Kidney (tissue), 14 donors: ENCODE data around the gene ZNF764. TPM values are rescaled to one million over a fixed set of nuclear protein-coding genes. Genes with fewer than 3 reads are reported as not detected.
A peak's percentile ranks its signal among the peaks of the same experiment; 100 is the strongest.

Experiments used
- DNase-seq, 5 donors: peaks; one replicate each; pipeline ENCODE4 v3.0.0-alpha.2; 2013 to 2020
- FAIRE-seq: peaks from 2 replicates; lab custom pipeline; 2012; peaks lifted over from hg19 to GRCh38; lab: Jason Lieb, UNC
- H3K27ac ChIP-seq, 2 donors: one replicate each; pipeline ENCODE4 v1.7.0; 2013; ENCODE audit warnings: low read depth in 2 of 2, low read length in 2 of 2, inconsistent platforms in 1 of 2
- H3K27me3 ChIP-seq: one replicate; pipeline ENCODE4 v1.7.1; 2013; ENCODE audit warnings: low read length, inconsistent platforms; ENCODE audit not compliant: control insufficient read depth, insufficient read depth
- H3K36me3 ChIP-seq, 3 donors: one replicate each; pipeline versions ENCODE4 v1.7.0 to v1.7.1; 2013; ENCODE audit warnings: low read length in 3 of 3, control low read depth in 1 of 3, inconsistent platforms in 1 of 3; ENCODE audit not compliant: insufficient read depth in 3 of 3, control insufficient read depth in 2 of 3
- H3K4me1 ChIP-seq, 3 donors: one replicate each; pipeline versions ENCODE4 v1.7.0 to v1.7.1; 2013; ENCODE audit warnings: low read length in 3 of 3, inconsistent platforms in 1 of 3, low read depth in 1 of 3; ENCODE audit not compliant: control insufficient read depth in 2 of 3, insufficient read depth in 2 of 3
- H3K4me3 ChIP-seq, 3 donors: one replicate each; pipeline versions ENCODE4 v1.7.0 to v1.8.1; 2013; ENCODE audit warnings: low read length in 3 of 3, control low read depth in 1 of 3, inconsistent platforms in 1 of 3
- H3K9ac ChIP-seq, 3 donors: one replicate each; pipeline versions ENCODE4 v1.7.0 to v1.7.1; 2013; ENCODE audit warnings: low read length in 3 of 3, control low read depth in 1 of 3, inconsistent platforms in 1 of 3
- H3K9me3 ChIP-seq, 3 donors: one replicate each; pipeline versions ENCODE4 v1.7.0 to v1.7.1; 2013; ENCODE audit warnings: low read length in 3 of 3, control low read depth in 1 of 3, inconsistent platforms in 1 of 3; ENCODE audit not compliant: control insufficient read depth in 2 of 3, insufficient read depth in 1 of 3
- CTCF ChIP-seq: IDR thresholded peaks from 3 replicates; pipeline ENCODE4 v1.5.1; 2012; ENCODE audit warnings: mild to moderate bottlenecking, moderate library complexity, borderline replicate concordance; ENCODE audit not compliant: insufficient read depth; ENCODE audit errors: extremely low read depth
- intact Hi-C: fragments of 100-400 bp; cut with DNase I; formaldehyde crosslinking; loops from one replicate; pipeline ENCODE4 v1.11.1; 2022
- polyA plus RNA-seq: library from polyadenylated mRNA; stranded (reverse); fragments of 350-450 nt; fragmentation: Illumina TruSeq; extraction: RNeasy Lipid Tissue Mini Kit (QIAGEN cat#74804); gene quantifications from one replicate; pipeline ENCODE4 v1.2.3, GENCODE V29; 2014; ENCODE audit warnings: low read depth, low replicate concordance; ENCODE audit not compliant: insufficient read depth
- total RNA-seq: library from RNA; stranded (reverse); fragmentation: NEBNext Ultra II Directional; extraction: Animal tissue kit (Norgen Biotek cat#: 25700); gene quantifications from one replicate; pipeline ENCODE4 v1.2.1, GENCODE V29; 2021
- donor health status: control.
- donor health status: control.
- donor health status: control.
- donor health status: control.
- donor health status: control.
- donor health status: DM: yes; HTN: yes; CAD: no.
- donor health status: Normal renal cell carcinoma (clear cell type).

Gene ZNF764
- total and polyA plus RNA-seq, 2 donors from 2014 or later: 4.4 to 11.9 TPM

- no peak overlapping the region for H3K27ac ChIP-seq
- DNase-seq (no peak), FAIRE-seq (no peak)
- no peak for TF ChIP-seq CTCF
- intact Hi-C loops: no loop called here
- no peak overlapping the region for H3K4me3 ChIP-seq
- no peaks in the 10 kb centered on the region for H3K36me3 ChIP-seq
- no peaks in the 10 kb centered on the region for H3K9me3 ChIP-seq
- H3K27me3 ChIP-seq: no peaks in the 10 kb centered on the region
- H3K4me1 ChIP-seq: peaks cover 0 to 2% (median 0%) of the 10 kb centered on the region in 3 donors
- no peak overlapping the region for H3K9ac ChIP-seq
Observed at GRCh38 chr16:30559690-30560089, 1.5 kb upstream of the ZNF764 start.

GRCh38 chr16:30558789-30559377 lies 709 bp upstream of the ZNF764 start:
- no peak for TF ChIP-seq CTCF
- Histone ChIP-seq H3K36me3 (peaks cover 0 to 2% (median under 1%) of the 10 kb centered on the region in 3 donors), H3K4me3 (peak overlapping the region; percentile 61 to 83 (median 63)), H3K9ac (peak overlapping the region in 1 of 3 donors; percentile 34), H3K27ac (peak overlapping the region; percentile 83 to 94), H3K4me1 (peaks cover 0 to 2% (median 0%) of the 10 kb centered on the region in 3 donors), H3K27me3 (no peaks in the 10 kb centered on the region), H3K9me3 (no peaks in the 10 kb centered on the region)
- intact Hi-C loops: no loop called here
- DNase-seq (no peak), FAIRE-seq (no peak)

- DNase-seq (peak in 2 of 5 donors; percentile 52 to 75), FAIRE-seq (no peak)
- TF ChIP-seq CTCF: no peak
- H3K27ac ChIP-seq: peak overlapping the region; percentile 94 to 95
- intact Hi-C loops: no loop called here
- H3K27me3 ChIP-seq: no peaks in the 10 kb centered on the region
- peak overlapping the region; percentile 51 to 83 (median 71) for H3K4me3 ChIP-seq
- peak overlapping the region; percentile 44 to 81 (median 70) for H3K9ac ChIP-seq
- H3K36me3 ChIP-seq: peaks cover 0 to 9% (median 6%) of the 10 kb centered on the region in 3 donors
- peaks cover 0 to 2% (median 0%) of the 10 kb centered on the region in 3 donors for H3K4me1 ChIP-seq
- H3K9me3 ChIP-seq: no peaks in the 10 kb centered on the region
Observed at GRCh38 chr16:30557707-30557956, 542 bp downstream of the ZNF764 start.

GRCh38 chr16:30556125-30556473 lies 2.1 kb downstream of the ZNF764 start:
- Histone ChIP-seq H3K36me3 (peaks cover 0 to 9% (median 6%) of the 10 kb centered on the region in 3 donors), H3K27me3 (no peaks in the 10 kb centered on the region), H3K27ac (no peak overlapping the region), H3K4me3 (no peak overlapping the region), H3K4me1 (peaks cover 0 to 2% (median 0%) of the 10 kb centered on the region in 3 donors), H3K9me3 (no peaks in the 10 kb centered on the region), H3K9ac (no peak overlapping the region)
- DNase-seq (no peak), FAIRE-seq (no peak)
- intact Hi-C loops: no loop called here
- TF ChIP-seq CTCF: no peak
